Fibroblast of lung (primary cell): ENCODE data around the gene IZUMO4. TPM values are rescaled to one million over a fixed set of nuclear protein-coding genes. Genes with fewer than 3 reads are reported as not detected.
"Not testable (repeated sequence)": the region's sequence is repeated elsewhere in the genome, so short reads cannot be mapped to it uniquely, and the experiment has no call there.

ENCODE experiments used
- DNase-seq, 2 donors: peaks; one replicate each; pipeline versions ENCODE4 v3.0.0 to v3.0.0-alpha.2; 2010; ENCODE audit warnings: low read depth in 2 of 2
- H2AFZ ChIP-seq: 2 replicates; pipeline ENCODE4 v1.5.1; 2012; ENCODE audit warnings: low read length, control low read depth, inconsistent platforms
- H3K27ac ChIP-seq: 2 replicates; pipeline ENCODE4 v1.5.1; 2011; ENCODE audit warnings: low read length, control low read depth; ENCODE audit not compliant: insufficient read depth
- H3K27me3 ChIP-seq: 2 replicates; pipeline ENCODE4 v1.5.1; 2011; ENCODE audit warnings: mild to moderate bottlenecking, low read length; ENCODE audit not compliant: control insufficient read depth, insufficient read depth
- H3K36me3 ChIP-seq: 2 replicates; pipeline ENCODE4 v1.5.1; 2011; ENCODE audit warnings: low read length; ENCODE audit not compliant: control insufficient read depth, insufficient read depth
- H3K4me1 ChIP-seq: 2 replicates; pipeline ENCODE4 v1.5.1; 2011; ENCODE audit warnings: low read length; ENCODE audit not compliant: control insufficient read depth, insufficient read depth; ENCODE audit errors: extremely low read depth
- H3K4me2 ChIP-seq: 2 replicates; pipeline ENCODE4 v1.5.1; 2011; ENCODE audit warnings: low read length, control low read depth; ENCODE audit not compliant: insufficient read depth; ENCODE audit errors: extremely low read depth
- H3K4me3 ChIP-seq, 4 experiments: fragments of 200-600 bp in 1 of 4; sonication (generic) in 1 of 4; replicated peaks in 1 of 4; 2 replicates each; pipeline ENCODE4 v1.5.1; 2011 to 2016; ENCODE audit warnings: low read length in 4 of 4, low read depth in 3 of 4, mild to moderate bottlenecking in 3 of 4, control low read depth in 2 of 4, inconsistent platforms in 1 of 4, mixed read lengths in 1 of 4; ENCODE audit not compliant: insufficient read depth in 1 of 4; ENCODE audit errors: control extremely low read depth in 1 of 4
- H3K79me2 ChIP-seq: 2 replicates; pipeline ENCODE4 v1.5.1; 2012; ENCODE audit warnings: mild to moderate bottlenecking, low read length, inconsistent platforms; ENCODE audit not compliant: control insufficient read depth, insufficient read depth
- H3K9ac ChIP-seq: 2 replicates; pipeline ENCODE4 v1.5.1; 2011; ENCODE audit warnings: mild to moderate bottlenecking, low read length, control low read depth; ENCODE audit not compliant: insufficient read depth
- H3K9me3 ChIP-seq: 2 replicates; pipeline ENCODE4 v1.5.1; 2012; ENCODE audit warnings: low read depth, low read length; ENCODE audit not compliant: control insufficient read depth, insufficient read depth
- H4K20me1 ChIP-seq: 2 replicates; pipeline ENCODE4 v1.5.1; 2011; ENCODE audit warnings: low read length; ENCODE audit not compliant: control insufficient read depth, insufficient read depth; ENCODE audit errors: extremely low read depth
- EZH2 ChIP-seq: IDR thresholded peaks from 2 replicates; pipeline ENCODE4 v1.5.1; 2012; ENCODE audit warnings: low read length, control low read depth, mild to moderate bottlenecking; ENCODE audit errors: missing control alignments
- polyA plus RNA-seq, 2 donors: library from polyadenylated mRNA; depleted of rRNA in 1 of 2; stranded (reverse) in 1 of 2; unstranded in 1 of 2; fragments of >200 nt; gene quantifications; 2 replicates each; pipeline ENCODE4 v1.2.1, GENCODE V29; 2011 to 2012; ENCODE audit warnings: missing spikeins in 1 of 2
- total RNA-seq: library from RNA; depleted of rRNA; stranded (reverse); fragments of >200 nt; gene quantifications from 2 replicates; pipeline ENCODE4 v1.2.1, GENCODE V29; 2014
- TF ChIP-seq, protein P1 (sequence below), 2 donors: IDR thresholded peaks in 1 of 2; conservative IDR thresholded peaks in 1 of 2; 1 replicate in 1 of 2; 2 replicates in 1 of 2; pipeline ENCODE4 v1.5.1; 2011 to 2012; ENCODE audit warnings: low read length in 2 of 2, control low read depth in 1 of 2, inconsistent platforms in 1 of 2, low read depth in 1 of 2, mild to moderate bottlenecking in 1 of 2

Gene IZUMO4
- total and polyA plus RNA-seq, 2 donors (not counting 1 experiment from before 2014, with no cell fraction given) = 0.56 to 1.3 TPM

DNA sequence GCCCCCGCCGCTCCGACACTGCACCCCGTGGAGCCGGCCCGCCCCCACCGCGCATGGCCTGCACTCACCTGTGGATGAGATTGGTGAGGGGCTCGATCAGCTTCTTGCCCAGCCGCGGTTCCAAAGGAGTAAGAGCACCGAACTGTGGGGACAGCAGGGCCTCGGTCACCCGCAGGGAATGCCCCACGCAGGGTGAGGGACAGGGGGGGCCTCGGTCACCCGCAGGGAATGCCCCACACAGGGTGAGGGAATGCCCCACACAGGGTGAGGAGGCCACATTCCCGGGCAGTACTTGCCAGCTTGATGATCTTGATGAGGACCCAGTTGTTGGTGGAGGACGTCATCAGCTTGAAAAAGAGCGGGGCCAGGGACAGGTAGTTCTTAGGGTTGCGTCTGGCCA lies 32.3 kb downstream of the IZUMO4 start:
- H3K36me3 ChIP-seq = peaks cover 36% of the 10 kb centered on the region

DNA sequence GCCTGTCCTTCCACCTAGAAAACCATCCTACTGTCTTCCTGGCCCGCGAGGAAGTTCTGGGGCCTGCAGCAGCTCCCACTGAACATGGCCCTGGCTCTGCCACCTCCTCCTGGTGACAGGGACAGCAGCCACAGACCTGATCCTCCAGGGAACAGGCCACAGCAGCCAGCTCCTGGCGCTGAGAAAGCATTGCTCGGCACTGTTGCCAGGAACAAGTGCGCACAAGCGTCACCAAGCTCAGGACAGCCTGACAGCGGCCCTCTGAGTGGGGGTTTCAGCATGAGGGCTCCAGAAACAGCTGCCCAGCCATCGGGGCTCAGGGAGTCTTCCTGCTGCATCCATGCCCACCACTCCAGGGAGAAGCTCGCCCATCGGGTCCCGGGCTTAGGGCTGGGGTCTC lies 32.8 kb downstream of the IZUMO4 start:
- Histone ChIP-seq H3K4me1 (no peaks in the 10 kb centered on the region), H3K4me3 (no peak overlapping the region), H3K9me3 (no peaks in the 10 kb centered on the region), H3K79me2 (peaks cover 22% of the 10 kb centered on the region), H3K27me3 (no peaks in the 10 kb centered on the region), H3K9ac (no peak overlapping the region), H2AFZ (no peak overlapping the region), H3K4me2 (no peak overlapping the region), H3K27ac (no peak overlapping the region), H4K20me1 (no peaks in the 10 kb centered on the region), H3K36me3 (peaks cover 34% of the 10 kb centered on the region)
- TF ChIP-seq, protein P1, sequence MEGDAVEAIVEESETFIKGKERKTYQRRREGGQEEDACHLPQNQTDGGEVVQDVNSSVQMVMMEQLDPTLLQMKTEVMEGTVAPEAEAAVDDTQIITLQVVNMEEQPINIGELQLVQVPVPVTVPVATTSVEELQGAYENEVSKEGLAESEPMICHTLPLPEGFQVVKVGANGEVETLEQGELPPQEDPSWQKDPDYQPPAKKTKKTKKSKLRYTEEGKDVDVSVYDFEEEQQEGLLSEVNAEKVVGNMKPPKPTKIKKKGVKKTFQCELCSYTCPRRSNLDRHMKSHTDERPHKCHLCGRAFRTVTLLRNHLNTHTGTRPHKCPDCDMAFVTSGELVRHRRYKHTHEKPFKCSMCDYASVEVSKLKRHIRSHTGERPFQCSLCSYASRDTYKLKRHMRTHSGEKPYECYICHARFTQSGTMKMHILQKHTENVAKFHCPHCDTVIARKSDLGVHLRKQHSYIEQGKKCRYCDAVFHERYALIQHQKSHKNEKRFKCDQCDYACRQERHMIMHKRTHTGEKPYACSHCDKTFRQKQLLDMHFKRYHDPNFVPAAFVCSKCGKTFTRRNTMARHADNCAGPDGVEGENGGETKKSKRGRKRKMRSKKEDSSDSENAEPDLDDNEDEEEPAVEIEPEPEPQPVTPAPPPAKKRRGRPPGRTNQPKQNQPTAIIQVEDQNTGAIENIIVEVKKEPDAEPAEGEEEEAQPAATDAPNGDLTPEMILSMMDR (conservative IDR thresholded peaks at IDR 0.05 in 1 of 2, IDR thresholded peaks at IDR 0.05 in 1 of 2; ENCODE audit: low read depth in 1 of 2, low read length in 2 of 2) = no peak
- no peak for TF ChIP-seq EZH2
- no peak for DNase-seq

More for the DNA sequence above, 32.3 kb downstream of the IZUMO4 start:
- no peak overlapping the region for H3K4me3 ChIP-seq
- H3K4me1 ChIP-seq = no peaks in the 10 kb centered on the region
- peaks cover 21% of the 10 kb centered on the region for H3K79me2 ChIP-seq
- no peaks in the 10 kb centered on the region for H3K27me3 ChIP-seq
- no peaks in the 10 kb centered on the region for H4K20me1 ChIP-seq
- no peak for DNase-seq
- no peak for TF ChIP-seq EZH2
- TF ChIP-seq, protein P1 (conservative IDR thresholded peaks at IDR 0.05 in 1 of 2, IDR thresholded peaks at IDR 0.05 in 1 of 2; ENCODE audit: low read depth in 1 of 2, low read length in 2 of 2) = no peak
- H3K9ac ChIP-seq = no peak overlapping the region
- H3K4me2 ChIP-seq = no peak overlapping the region
- no peak overlapping the region for H2AFZ ChIP-seq
- H3K27ac ChIP-seq = no peak overlapping the region
- H3K9me3 ChIP-seq = no peaks in the 10 kb centered on the region

DNA sequence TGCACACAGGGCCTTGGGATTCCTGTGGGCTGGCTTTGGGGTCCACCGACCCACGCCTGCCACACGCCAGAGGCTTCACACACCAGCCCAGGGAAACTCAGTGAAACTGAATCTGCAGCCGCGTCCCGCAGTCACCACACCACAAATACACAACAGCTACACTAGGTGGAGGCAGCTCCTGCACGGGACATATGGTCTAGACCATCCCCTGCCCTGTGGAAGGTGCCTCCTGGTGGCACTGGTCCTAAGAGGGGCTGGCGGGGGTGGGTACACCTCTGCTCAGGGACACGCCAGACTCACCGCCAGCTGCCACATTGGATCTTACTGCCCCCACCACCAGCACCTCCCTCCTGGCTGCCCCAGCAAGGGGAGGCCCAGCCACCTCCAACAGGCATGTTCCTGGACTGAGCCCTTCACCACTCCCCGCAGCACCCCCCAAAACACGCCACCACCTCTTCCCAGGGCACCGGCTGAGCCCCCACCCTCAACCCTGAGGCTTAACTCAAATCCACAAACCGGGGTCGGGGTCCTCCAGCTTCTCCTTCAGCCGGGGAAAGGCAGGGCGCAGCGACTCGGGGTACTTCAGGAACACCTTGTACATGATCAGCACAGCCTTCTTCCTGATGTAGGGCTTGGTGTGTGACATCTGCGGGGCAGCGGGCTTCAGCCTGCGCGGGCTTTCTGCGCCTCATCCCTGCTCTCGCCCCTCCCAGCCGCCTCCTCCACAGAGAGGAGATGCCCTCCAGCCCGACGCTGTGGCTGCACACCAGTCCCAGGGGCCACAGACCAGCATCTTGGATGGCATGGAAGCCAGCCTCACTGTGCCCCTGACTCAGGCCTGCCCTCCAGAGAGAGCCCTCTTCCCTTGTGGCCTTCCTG lies 33.4 kb downstream of the IZUMO4 start:
- Histone ChIP-seq H3K36me3 (peaks cover 34% of the 10 kb centered on the region), H4K20me1 (no peaks in the 10 kb centered on the region), H3K9me3 (no peaks in the 10 kb centered on the region), H3K27me3 (no peaks in the 10 kb centered on the region), H3K79me2 (peaks cover 22% of the 10 kb centered on the region), H3K4me3 (no peak overlapping the region), H3K9ac (no peak overlapping the region), H3K4me1 (no peaks in the 10 kb centered on the region), H3K4me2 (no peak overlapping the region), H2AFZ (no peak overlapping the region), H3K27ac (no peak overlapping the region)
- TF ChIP-seq EZH2 = no peak
- TF ChIP-seq, protein P1 (conservative IDR thresholded peaks at IDR 0.05 in 1 of 2, IDR thresholded peaks at IDR 0.05 in 1 of 2; ENCODE audit: low read depth in 1 of 2, low read length in 2 of 2) = no peak
- no peak for DNase-seq

DNA sequence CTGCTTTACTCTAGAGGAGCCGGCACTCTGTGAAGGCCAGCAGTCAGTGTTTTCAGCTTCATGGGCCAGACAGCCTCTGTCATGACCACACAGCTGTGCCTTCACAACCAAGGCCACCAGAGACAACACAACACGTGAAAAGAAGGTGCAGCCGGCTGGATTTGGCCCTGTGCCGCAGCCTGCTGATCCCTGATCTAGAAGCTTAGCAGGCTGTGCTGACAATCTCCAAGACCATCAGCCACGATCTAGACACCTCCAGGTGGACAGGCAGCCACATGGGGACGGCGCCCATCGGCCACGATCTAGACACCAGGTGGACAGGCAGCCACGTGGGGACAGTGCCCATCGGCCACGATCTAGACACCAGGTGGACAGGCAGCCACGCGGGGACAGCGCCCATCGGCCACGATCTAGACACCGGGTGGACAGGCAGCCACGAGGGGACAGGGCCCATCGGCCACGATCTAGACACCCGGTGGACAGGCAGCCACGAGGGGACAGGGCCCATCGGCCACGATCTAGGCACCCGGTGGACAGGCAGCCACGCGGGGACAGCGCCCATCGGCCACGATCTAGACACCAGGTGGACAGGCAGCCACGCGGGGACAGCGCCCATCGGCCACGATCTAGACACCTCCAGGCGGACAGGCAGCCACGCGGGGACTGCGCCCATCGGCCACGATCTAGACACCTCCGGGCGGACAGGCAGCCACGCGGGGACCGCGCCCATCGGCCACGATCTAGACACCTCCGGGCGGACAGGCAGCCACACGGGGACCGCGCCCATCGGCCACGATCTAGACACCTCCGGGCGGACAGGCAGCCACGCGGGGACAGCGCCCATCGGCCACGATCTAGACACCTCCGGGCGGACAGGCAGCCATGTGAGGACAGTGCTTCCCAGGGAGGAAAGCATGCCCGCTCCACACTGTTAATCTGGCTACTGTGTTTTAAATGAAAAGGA lies 34.6 kb downstream of the IZUMO4 start:
- H3K27me3 ChIP-seq, H3K4me1 ChIP-seq, H3K4me2 ChIP-seq, H4K20me1 ChIP-seq, H2AFZ ChIP-seq, H3K9ac ChIP-seq, H3K4me3 ChIP-seq, H3K27ac ChIP-seq, H3K9me3 ChIP-seq, DNase-seq: not testable (repeated sequence)
- Histone ChIP-seq H3K36me3 (peaks cover 36% of the 10 kb centered on the region), H3K79me2 (peaks cover 28% of the 10 kb centered on the region)
